ENCODE data around the gene DLL4. TPM values are rescaled to one million over a fixed set of nuclear protein-coding genes. Genes with fewer than 3 reads are reported as not detected.
A peak's percentile ranks its signal among the peaks of the same experiment; 100 is the strongest.

The DLL4 gene
- total RNA-seq, 2 experiments from 2014 or later, result not detected

DNA sequence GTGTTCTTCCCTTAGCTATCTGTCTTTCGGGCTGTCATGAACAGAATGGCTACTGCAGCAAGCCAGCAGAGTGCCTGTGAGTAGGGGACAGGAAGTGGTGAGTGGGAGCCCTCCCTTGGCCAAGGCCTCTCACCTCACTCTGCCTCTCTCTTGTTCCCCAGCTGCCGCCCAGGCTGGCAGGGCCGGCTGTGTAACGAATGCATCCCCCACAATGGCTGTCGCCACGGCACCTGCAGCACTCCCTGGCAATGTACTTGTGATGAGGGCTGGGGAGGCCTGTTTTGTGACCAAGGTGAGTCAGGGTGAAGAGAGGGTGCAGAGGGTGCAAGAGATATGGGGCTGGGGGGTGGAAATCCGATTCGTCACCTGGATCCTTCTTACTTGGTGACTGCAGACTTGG, 3.0 kb downstream of the DLL4 start:
- Mint-ChIP-seq H3K4me1 (peaks cover 38% of the 10 kb centered on the region), H3K27ac (no peak overlapping the region), H3K27me3 (peaks cover 49% of the 10 kb centered on the region), H3K36me3 (ENCODE audit: low read depth) (no peaks in the 10 kb centered on the region), H3K9me3 (no peaks in the 10 kb centered on the region), H3K4me3 (no peak overlapping the region)
- ChIA-PET POLR2A (interaction anchor here (0.9 kb wide), 2 partner anchors 10 to 21 kb away, joined by 3 to 5 read pairs; partner anchors contain the start of gene CHAC1), CTCF (interaction anchor here (0.6 to 3.5 kb wide), 7 partner anchors 8 to 155 kb away, joined by 3 to 25 read pairs (median 16); partner anchors contain the start of genes CHAC1 and VPS18)
- no peak for DNase-seq

DNA sequence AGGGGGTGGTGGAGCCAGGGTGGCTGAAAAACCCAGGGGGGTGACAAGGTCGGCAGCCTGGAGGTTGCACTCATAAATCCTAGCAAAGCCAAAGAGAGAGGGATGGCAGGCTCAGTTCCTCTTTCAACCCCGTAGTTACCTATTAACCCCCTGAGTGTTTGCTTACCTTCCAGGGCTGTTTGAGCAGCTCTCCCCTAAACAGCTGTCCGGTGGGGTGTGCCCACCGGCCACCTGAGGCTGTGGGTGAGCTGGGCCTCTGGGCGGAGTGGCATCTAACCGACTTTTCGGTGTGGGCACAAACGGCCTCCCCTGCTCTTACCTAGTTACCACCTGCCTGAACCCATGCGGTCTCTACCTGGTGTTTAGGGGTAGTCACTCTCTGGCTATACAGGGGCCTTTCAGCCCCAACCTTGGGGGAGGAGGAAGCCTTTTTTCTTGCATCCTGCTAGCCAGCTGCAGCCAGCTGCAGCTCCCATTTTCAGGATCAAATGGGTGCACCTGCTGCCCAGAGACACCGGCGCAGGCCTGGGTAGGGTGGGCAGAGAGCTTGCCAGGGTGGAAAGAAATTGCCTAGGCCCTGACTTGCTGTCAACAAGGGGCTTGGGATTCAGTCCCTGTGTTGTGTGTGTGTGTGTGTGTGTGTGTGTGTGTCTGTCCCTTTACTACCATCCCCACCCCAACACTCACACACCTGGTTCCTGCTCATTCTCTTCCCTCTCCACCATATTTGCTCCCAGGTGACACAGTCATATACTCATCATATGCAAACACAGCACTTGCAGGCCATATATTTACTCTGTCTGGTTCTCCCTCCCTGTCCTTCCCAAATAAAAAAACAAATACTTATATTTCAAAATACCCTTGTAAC, 3.7 kb downstream of the DLL4 start:
- POLR2A ChIA-PET, result interaction anchor here (0.9 kb wide), 2 partner anchors 9 to 20 kb away, joined by 3 to 5 read pairs; partner anchors contain the start of gene CHAC1
- H3K36me3 Mint-ChIP-seq (ENCODE audit: low read depth), result no peaks in the 10 kb centered on the region
- H3K4me1 Mint-ChIP-seq, result peaks cover 34% of the 10 kb centered on the region
- no peak overlapping the region for H3K4me3 Mint-ChIP-seq
- H3K27ac Mint-ChIP-seq, result no peak overlapping the region
- no peaks in the 10 kb centered on the region for H3K9me3 Mint-ChIP-seq
- peaks cover 46% of the 10 kb centered on the region for H3K27me3 Mint-ChIP-seq
- DNase-seq, result no peak
- CTCF ChIA-PET, result interaction anchor here (0.6 to 3.4 kb wide), 4 partner anchors 9 to 154 kb away, joined by 3 to 25 read pairs (median 11); partner anchors contain the start of gene VPS18

DNA sequence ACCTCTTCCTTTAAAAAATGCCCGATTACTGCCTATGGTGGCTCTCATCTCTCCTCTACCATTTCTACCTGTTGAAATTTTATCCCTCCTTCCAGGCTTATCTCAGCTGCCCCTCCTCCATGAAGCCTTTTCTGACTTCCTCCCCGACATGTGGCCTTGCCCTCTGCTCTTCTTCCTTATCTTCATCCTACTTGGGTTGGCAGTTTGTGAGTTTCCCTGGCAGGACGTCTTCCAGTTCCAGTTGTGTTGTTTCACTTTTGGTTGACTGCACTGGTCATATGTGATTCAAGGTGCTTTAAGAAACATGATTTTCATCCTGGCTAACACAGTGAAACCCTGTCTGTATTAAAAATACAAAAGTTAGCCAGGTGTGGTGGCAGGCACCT, 4.4 kb downstream of the DLL4 start:
- no peak overlapping the region for H3K4me3 Mint-ChIP-seq
- no peak for DNase-seq
- no peak overlapping the region for H3K27ac Mint-ChIP-seq
- peaks cover 41% of the 10 kb centered on the region for H3K27me3 Mint-ChIP-seq
- peaks cover 31% of the 10 kb centered on the region for H3K4me1 Mint-ChIP-seq
- no peaks in the 10 kb centered on the region for H3K9me3 Mint-ChIP-seq
- ChIA-PET CTCF (interaction anchor here (2.0 kb wide), 1 partner anchor 8 kb away, joined by 6 read pairs; no protein-coding TSS in a partner anchor), POLR2A (no interaction called here)
- no peaks in the 10 kb centered on the region for H3K36me3 Mint-ChIP-seq (ENCODE audit: low read depth)

DNA sequence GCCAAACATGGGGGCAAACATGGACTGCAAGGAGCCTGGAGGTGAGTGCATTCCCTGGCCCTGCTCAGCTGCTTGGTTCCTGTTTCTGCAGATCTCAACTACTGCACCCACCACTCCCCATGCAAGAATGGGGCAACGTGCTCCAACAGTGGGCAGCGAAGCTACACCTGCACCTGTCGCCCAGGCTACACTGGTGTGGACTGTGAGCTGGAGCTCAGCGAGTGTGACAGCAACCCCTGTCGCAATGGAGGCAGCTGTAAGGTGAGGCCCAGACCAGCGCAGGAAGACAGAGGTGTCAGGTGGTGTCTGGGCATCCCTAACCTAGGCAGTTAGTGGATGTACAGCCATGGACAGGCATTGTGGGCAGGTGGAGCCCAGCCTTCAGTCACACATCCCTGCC, 5.3 kb downstream of the DLL4 start:
- H3K4me3 Mint-ChIP-seq, result no peak overlapping the region
- no peaks in the 10 kb centered on the region for H3K36me3 Mint-ChIP-seq (ENCODE audit: low read depth)
- DNase-seq, result no peak
- peaks cover 22% of the 10 kb centered on the region for H3K4me1 Mint-ChIP-seq
- H3K9me3 Mint-ChIP-seq, result no peaks in the 10 kb centered on the region
- ChIA-PET CTCF (interaction anchor here (0.6 to 2.0 kb wide), 2 partner anchors 7 to 12 kb away, joined by 4 to 6 read pairs; no protein-coding TSS in a partner anchor), POLR2A (interaction anchor here (1.1 kb wide), 1 partner anchor 10 kb away, joined by 3 read pairs; no protein-coding TSS in a partner anchor)
- H3K27me3 Mint-ChIP-seq, result peaks cover 32% of the 10 kb centered on the region
- H3K27ac Mint-ChIP-seq, result no peak overlapping the region

DNA sequence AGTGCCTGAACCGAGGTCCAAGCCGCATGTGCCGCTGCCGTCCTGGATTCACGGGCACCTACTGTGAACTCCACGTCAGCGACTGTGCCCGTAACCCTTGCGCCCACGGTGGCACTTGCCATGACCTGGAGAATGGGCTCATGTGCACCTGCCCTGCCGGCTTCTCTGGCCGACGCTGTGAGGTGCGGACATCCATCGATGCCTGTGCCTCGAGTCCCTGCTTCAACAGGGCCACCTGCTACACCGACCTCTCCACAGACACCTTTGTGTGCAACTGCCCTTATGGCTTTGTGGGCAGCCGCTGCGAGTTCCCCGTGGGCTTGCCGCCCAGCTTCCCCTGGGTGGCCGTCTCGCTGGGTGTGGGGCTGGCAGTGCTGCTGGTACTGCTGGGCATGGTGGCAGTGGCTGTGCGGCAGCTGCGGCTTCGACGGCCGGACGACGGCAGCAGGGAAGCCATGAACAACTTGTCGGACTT, 7.1 kb downstream of the DLL4 start:
- CTCF ChIA-PET, result no interaction called here
- Mint-ChIP-seq H3K27ac (no peak overlapping the region), H3K36me3 (ENCODE audit: low read depth) (no peaks in the 10 kb centered on the region), H3K9me3 (no peaks in the 10 kb centered on the region), H3K27me3 (peaks cover 15% of the 10 kb centered on the region), H3K4me1 (peaks cover 14% of the 10 kb centered on the region), H3K4me3 (no peak overlapping the region)
- POLR2A ChIA-PET, result no interaction called here
- DNase-seq, result no peak

DNA sequence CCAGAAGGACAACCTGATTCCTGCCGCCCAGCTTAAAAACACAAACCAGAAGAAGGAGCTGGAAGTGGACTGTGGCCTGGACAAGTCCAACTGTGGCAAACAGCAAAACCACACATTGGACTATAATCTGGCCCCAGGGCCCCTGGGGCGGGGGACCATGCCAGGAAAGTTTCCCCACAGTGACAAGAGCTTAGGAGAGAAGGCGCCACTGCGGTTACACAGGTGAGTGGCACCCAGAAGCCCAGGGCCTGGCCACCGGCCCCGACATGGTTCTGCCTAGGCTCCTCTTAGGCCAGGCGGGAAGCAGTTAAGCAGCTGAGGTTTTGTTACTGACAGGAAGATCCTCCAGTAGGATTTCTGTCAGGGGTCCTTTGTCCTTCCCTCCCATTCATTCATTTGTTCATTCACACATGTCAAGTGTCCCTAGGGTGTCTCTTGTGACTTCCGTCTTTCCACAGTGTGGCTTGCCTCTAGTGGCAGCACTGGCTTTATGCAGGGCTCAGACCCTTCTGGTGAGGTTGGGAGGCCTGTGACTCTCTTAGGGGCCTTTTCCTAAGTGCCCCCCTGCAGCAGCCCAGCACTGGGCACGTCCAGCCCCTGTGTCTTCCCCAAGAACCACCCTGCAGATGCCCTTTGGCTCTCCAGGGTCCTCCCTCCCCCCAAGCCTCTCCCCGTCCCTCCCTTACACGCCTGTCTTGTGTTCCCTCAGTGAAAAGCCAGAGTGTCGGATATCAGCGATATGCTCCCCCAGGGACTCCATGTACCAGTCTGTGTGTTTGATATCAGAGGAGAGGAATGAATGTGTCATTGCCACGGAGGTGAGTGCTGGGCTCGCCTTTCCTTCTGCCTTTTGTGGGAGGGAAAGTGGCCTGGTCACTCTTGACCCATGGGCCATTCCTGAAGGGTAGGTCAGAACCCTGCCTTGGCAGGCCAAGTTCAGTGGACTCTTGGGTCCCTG, 7.8 kb downstream of the DLL4 start:
- Mint-ChIP-seq H3K4me3 (no peak overlapping the region), H3K36me3 (ENCODE audit: low read depth) (no peaks in the 10 kb centered on the region), H3K27me3 (peaks cover 8% of the 10 kb centered on the region), H3K4me1 (peaks cover 12% of the 10 kb centered on the region), H3K27ac (no peak overlapping the region), H3K9me3 (no peaks in the 10 kb centered on the region)
- ChIA-PET CTCF (no interaction called here), POLR2A (no interaction called here)
- no peak for DNase-seq

DNA sequence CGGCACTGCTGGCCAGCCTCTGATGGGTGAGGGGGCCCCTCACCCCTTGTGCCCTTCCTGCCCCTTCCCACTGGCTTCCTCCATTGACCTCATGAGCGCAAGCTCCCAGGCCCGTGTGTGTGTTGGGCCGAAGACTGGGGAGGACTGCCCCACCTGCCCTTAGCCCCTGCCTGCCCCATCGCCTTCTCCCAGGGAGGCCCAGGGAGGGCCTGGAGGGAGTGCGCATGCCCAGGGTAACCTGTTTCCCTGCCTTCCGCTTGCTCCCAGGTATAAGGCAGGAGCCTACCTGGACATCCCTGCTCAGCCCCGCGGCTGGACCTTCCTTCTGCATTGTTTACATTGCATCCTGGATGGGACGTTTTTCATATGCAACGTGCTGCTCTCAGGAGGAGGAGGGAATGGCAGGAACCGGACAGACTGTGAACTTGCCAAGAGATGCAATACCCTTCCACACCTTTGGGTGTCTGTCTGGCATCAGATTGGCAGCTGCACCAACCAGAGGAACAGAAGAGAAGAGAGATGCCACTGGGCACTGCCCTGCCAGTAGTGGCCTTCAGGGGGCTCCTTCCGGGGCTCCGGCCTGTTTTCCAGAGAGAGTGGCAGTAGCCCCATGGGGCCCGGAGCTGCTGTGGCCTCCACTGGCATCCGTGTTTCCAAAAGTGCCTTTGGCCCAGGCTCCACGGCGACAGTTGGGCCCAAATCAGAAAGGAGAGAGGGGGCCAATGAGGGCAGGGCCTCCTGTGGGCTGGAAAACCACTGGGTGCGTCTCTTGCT, 8.8 kb downstream of the DLL4 start:
- no peak for DNase-seq
- ChIA-PET CTCF (no interaction called here), POLR2A (no interaction called here)
- Mint-ChIP-seq H3K36me3 (ENCODE audit: low read depth) (no peaks in the 10 kb centered on the region), H3K4me1 (peaks cover 17% of the 10 kb centered on the region), H3K27ac (peak overlapping the region; percentile 11), H3K4me3 (no peak overlapping the region), H3K9me3 (no peaks in the 10 kb centered on the region), H3K27me3 (peaks cover 6% of the 10 kb centered on the region)

DNA sequence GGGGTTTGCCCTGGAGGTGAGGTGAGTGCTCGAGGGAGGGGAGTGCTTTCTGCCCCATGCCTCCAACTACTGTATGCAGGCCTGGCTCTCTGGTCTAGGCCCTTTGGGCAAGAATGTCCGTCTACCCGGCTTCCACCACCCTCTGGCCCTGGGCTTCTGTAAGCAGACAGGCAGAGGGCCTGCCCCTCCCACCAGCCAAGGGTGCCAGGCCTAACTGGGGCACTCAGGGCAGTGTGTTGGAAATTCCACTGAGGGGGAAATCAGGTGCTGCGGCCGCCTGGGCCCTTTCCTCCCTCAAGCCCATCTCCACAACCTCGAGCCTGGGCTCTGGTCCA, 9.4 kb downstream of the DLL4 start:
- Mint-ChIP-seq H3K36me3 (ENCODE audit: low read depth) (no peaks in the 10 kb centered on the region), H3K27me3 (peaks cover 4% of the 10 kb centered on the region), H3K4me1 (peaks cover 23% of the 10 kb centered on the region), H3K4me3 (no peak overlapping the region), H3K27ac (no peak overlapping the region), H3K9me3 (no peaks in the 10 kb centered on the region)
- ChIA-PET POLR2A (no interaction called here), CTCF (interaction anchor here (2.2 kb wide), 1 partner anchor 8 kb away, joined by 17 read pairs; no protein-coding TSS in a partner anchor)
- DNase-seq, result no peak

DNA sequence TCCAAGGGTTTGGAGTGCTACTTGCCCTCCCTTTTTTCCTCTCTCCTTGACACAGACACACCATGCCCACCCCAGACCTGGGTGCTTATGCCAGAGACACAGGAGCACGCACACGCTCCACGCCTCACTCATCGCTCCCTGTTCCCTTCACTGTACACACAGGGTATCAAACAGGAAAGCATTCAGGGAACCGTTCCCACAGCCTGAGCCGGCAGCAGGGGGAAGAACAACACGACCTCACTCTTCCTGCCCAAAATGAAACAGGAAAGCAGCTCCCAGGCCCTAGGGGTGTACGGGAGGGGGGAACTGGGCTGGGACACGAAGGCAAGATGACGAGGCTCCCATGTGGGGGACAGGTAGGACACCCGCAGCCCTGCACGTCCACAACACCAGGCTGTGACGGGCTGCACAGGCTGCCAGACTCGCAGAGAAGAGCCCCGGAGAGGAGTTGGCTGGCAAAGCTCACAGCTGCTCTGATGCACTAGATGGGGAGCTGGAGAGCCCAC, 11.2 kb downstream of the DLL4 start:
- H3K36me3 Mint-ChIP-seq (ENCODE audit: low read depth), result no peaks in the 10 kb centered on the region
- peaks cover 34% of the 10 kb centered on the region for H3K4me1 Mint-ChIP-seq
- peak overlapping the region; percentile 9 for H3K4me3 Mint-ChIP-seq
- H3K9me3 Mint-ChIP-seq, result no peaks in the 10 kb centered on the region
- CTCF ChIA-PET, result interaction anchor here (0.9 to 4.0 kb wide), 8 partner anchors 10 to 290 kb away, joined by 3 to 48 read pairs (median 8); partner anchors contain the start of genes CHAC1, CHP1 and EXD1
- DNase-seq, result no peak
- POLR2A ChIA-PET, result interaction anchor here (1.0 to 3.1 kb wide), 4 partner anchors 13 to 37 kb away, joined by 3 to 50 read pairs (median 6); partner anchors contain the start of gene CHAC1
- peak overlapping the region; percentile 2 for H3K27ac Mint-ChIP-seq
- H3K27me3 Mint-ChIP-seq, result peaks cover 3% of the 10 kb centered on the region

DNA sequence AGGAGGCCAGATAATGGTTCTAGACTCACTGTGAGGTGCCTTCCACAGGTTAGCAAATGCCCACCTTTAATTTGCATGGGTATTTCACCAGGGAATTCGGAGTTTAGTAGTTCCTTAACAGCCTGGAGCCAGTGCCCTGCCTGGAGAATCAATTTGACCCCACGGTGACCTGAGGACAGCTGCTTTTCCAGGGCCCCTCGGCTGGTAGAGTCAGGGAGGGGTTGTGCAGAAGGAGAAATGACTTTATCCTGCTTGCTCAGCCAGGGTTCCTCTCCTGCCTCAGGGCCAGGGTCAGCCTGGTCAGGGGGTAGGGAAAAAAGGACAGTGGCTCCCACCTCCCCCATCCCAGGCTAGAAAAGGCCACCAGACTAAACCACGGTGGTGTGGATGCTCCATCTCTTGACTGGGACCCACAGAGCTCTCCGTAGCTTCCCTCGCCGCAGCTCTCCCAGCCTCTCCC, 12.0 kb downstream of the DLL4 start:
- H3K36me3 Mint-ChIP-seq (ENCODE audit: low read depth), result no peaks in the 10 kb centered on the region
- CTCF ChIA-PET, result interaction anchor here (0.6 to 4.0 kb wide), 22 partner anchors 8 to 663 kb away, joined by 3 to 48 read pairs (median 6); partner anchors contain the start of genes CHAC1, CHP1, DLL4 and EXD1

DNA sequence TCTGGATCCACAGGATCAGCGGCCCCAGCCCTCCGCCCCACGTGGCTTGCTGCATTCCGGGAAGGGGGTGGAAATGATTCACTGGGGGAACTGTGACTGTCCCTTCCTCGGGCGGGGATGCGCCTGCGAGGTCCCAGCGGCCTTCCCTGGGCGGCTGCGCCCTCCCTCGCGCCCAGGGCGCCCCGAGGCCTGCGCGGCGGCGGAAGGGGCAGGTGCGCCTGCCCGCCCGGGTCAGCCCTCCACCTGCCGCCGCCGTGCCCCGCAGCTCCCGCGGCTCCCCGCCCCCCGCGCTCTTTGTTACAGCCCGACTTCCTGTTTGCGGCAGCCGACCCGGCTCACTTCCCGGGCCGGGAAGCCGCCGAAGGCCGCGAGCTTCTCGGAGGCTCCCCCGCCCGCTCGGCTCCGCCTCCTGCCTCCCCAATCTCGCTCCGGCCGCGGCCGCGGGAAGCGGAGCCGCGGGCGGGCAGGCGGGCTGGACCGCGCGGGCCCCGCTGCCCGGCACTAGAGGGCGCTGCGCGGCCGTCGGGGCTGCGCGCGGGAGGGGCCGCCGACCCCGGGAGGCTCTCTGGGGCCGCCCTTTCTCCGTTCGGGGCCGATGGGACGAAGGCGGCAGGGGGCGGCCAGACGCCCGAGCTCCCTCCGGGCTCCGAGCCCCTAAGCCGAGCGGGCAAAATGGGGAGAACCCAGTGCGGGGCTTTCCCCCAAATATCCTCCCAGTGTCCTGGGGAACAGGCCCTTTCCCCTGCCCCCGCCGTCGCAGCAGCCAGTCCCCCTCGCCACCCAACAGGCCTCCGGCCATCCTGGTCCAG, 12.6 kb downstream of the DLL4 start:
- Mint-ChIP-seq H3K4me1 (peaks cover 44% of the 10 kb centered on the region), H3K36me3 (ENCODE audit: low read depth) (no peaks in the 10 kb centered on the region), H3K27ac (no peak overlapping the region), H3K9me3 (no peaks in the 10 kb centered on the region), H3K4me3 (peak overlapping the region; percentile 80), H3K27me3 (peaks cover 4% of the 10 kb centered on the region)
- POLR2A ChIA-PET, result interaction anchor here (1.0 to 3.1 kb wide), 10 partner anchors 9 to 391 kb away, joined by 3 to 50 read pairs (median 6); partner anchors contain the start of genes CHAC1, INO80, NUSAP1 and OIP5
- CTCF ChIA-PET, result interaction anchor here (0.6 to 4.0 kb wide), 28 partner anchors 8 to 662 kb away, joined by 3 to 48 read pairs (median 5); partner anchors contain the start of genes CHAC1, CHP1, DLL4 and EXD1
- DNase-seq, result peak; percentile 73

More for the DNA sequence above, 12.0 kb downstream of the DLL4 start:
- Mint-ChIP-seq H3K4me1 (peaks cover 40% of the 10 kb centered on the region), H3K27me3 (peaks cover 3% of the 10 kb centered on the region), H3K27ac (no peak overlapping the region), H3K4me3 (peak overlapping the region; percentile 27), H3K9me3 (no peaks in the 10 kb centered on the region)
- no peak for DNase-seq
- POLR2A ChIA-PET, result interaction anchor here (1.0 to 3.1 kb wide), 10 partner anchors 8 to 391 kb away, joined by 3 to 50 read pairs (median 6); partner anchors contain the start of genes CHAC1, INO80, NUSAP1 and OIP5
